HG03097 (cell line): ENCODE results near the gene TOR4A.

ENCODE experiments used
- ATAC-seq: cut with Tn5 transposase; IDR thresholded peaks from one replicate; pipeline ENCODE4 v1.9.1; 2021; ENCODE audit not compliant: unreplicated experiment, low FRiP score

TOR4A gene

GRCh38 chr9:137304383-137305059 is 27.0 kb downstream of the TOR4A start:
- ATAC-seq = no peak

- ATAC-seq = no peak
These were observed 27.7 kb downstream of the TOR4A start for GRCh38 chr9:137305060-137305797.

- no peak for ATAC-seq
These were observed 28.2 kb downstream of the TOR4A start for GRCh38 chr9:137305798-137306065.

- no peak for ATAC-seq
These were observed 28.7 kb downstream of the TOR4A start for GRCh38 chr9:137306066-137306849.

- no peak for ATAC-seq
These were observed 29.3 kb downstream of the TOR4A start for GRCh38 chr9:137306850-137307254.

- no peak for ATAC-seq
These were observed 29.9 kb downstream of the TOR4A start for GRCh38 chr9:137307255-137308056.

- no peak for ATAC-seq
These were observed 30.6 kb downstream of the TOR4A start for GRCh38 chr9:137308057-137308619.

GRCh38 chr9:137309368-137310188 is 32.1 kb downstream of the TOR4A start:
- ATAC-seq = no peak

- no peak for ATAC-seq
These were observed 32.9 kb downstream of the TOR4A start for GRCh38 chr9:137310189-137311052.

- ATAC-seq = no peak
These were observed 33.9 kb downstream of the TOR4A start for GRCh38 chr9:137311171-137311985.

GRCh38 chr9:137311986-137312851 is 34.7 kb downstream of the TOR4A start:
- ATAC-seq = no peak

GRCh38 chr9:137312852-137313325 is 35.4 kb downstream of the TOR4A start:
- no peak for ATAC-seq

- ATAC-seq = no peak
These were observed 35.9 kb downstream of the TOR4A start for GRCh38 chr9:137313326-137313936.

GRCh38 chr9:137313956-137314560 is 36.5 kb downstream of the TOR4A start:
- no peak for ATAC-seq

- ATAC-seq = no peak
These were observed 37.3 kb downstream of the TOR4A start for GRCh38 chr9:137314561-137315560.
